Measurements from ENCODE around the gene ANXA11.
"Not testable (repeated sequence)": the region's sequence is repeated elsewhere in the genome, so short reads cannot be mapped to it uniquely, and the experiment has no call there.

Gene ANXA11

GRCh38 chr10:80149123-80149522 is 56.2 kb downstream of the ANXA11 start:
- no peak for TF ChIP-seq CTCF (IDR thresholded peaks at IDR 0.05; ENCODE audit: borderline replicate concordance, extremely low read depth, low read length, poor library complexity, severe bottlenecking)
- TF ChIP-seq EZH2 (IDR thresholded peaks at IDR 0.05; ENCODE audit: borderline replicate concordance, low read depth, low read length, severe bottlenecking) = no peak
- Histone ChIP-seq H3K27ac (ENCODE audit: low read length) (no peak overlapping the region), H3K9ac (ENCODE audit: low read depth, low read length) (no peak overlapping the region), H3K79me2 (ENCODE audit: insufficient read depth, low read length) (no peaks in the 10 kb centered on the region), H3K4me3 (ENCODE audit: low read depth in 1 of 2, low read length in 2 of 2) (no peak overlapping the region), H3K4me2 (ENCODE audit: insufficient read depth, low read length) (no peak overlapping the region), H4K20me1 (ENCODE audit: insufficient read depth, low read length) (peaks cover 3% of the 10 kb centered on the region), H3K4me1 (ENCODE audit: insufficient read depth, low read length) (peaks cover 3% of the 10 kb centered on the region; the same call in 1 of the 2 replicates), H3K27me3 (ENCODE audit: insufficient read depth, low read length, poor library complexity) (peaks cover 9% of the 10 kb centered on the region), H3K9me3 (ENCODE audit: insufficient read depth, low read length, severe bottlenecking) (peaks cover 3% of the 10 kb centered on the region), H3K36me3 (ENCODE audit: insufficient read depth, low read length) (peaks cover 27% of the 10 kb centered on the region), H2AFZ (ENCODE audit: low read depth, low read length) (no peak overlapping the region)
- no peak for DNase-seq
- no peak for ATAC-seq (ENCODE audit: insufficient read depth, low read depth)

DNA sequence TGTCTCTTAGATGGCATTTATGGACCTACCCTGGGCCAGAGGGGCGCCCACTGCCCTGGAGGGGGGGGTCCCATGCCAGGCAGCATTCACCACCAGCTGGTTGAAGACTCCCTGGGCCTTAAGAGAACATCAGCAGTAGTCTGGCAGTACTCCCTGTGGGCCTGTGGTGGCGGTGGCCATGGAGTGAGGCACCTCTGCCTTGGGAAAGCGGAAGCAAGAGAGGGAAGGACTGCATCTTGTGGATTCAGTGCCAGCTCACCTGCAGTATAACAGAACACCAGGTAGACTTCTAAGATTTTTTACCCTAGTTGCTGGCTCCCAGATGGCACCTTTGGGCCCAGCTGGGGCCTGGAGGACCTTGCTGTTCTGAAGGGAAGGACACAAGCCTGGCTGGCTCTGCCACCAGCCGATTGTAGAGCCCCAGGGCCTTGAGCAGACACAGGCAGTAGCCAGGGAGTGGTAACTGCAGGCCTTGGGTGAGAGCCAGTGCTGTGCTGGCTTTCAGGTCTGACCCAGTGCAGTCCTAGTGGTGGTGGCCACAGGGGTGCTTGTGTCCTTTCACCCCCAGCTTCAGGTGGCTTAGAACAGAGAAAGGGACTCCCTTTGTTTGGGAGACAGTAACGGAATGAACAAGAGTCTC is 57.1 kb downstream of the ANXA11 start:
- ATAC-seq (ENCODE audit: insufficient read depth, low read depth) (no peak), DNase-seq (no peak)
- Histone ChIP-seq H4K20me1 (ENCODE audit: insufficient read depth, low read length) (peaks cover 7% of the 10 kb centered on the region), H3K4me1 (ENCODE audit: insufficient read depth, low read length) (peaks cover 3% of the 10 kb centered on the region; the same call in 1 of the 2 replicates), H3K9me3 (ENCODE audit: insufficient read depth, low read length, severe bottlenecking) (peaks cover 3% of the 10 kb centered on the region), H3K4me3 (ENCODE audit: low read depth in 1 of 2, low read length in 2 of 2) (no peak overlapping the region), H2AFZ (ENCODE audit: low read depth, low read length) (no peak overlapping the region), H3K9ac (ENCODE audit: low read depth, low read length) (no peak overlapping the region), H3K27me3 (ENCODE audit: insufficient read depth, low read length, poor library complexity) (peaks cover 13% of the 10 kb centered on the region), H3K79me2 (ENCODE audit: insufficient read depth, low read length) (no peaks in the 10 kb centered on the region), H3K27ac (ENCODE audit: low read length) (no peak overlapping the region), H3K36me3 (ENCODE audit: insufficient read depth, low read length) (peaks cover 23% of the 10 kb centered on the region), H3K4me2 (ENCODE audit: insufficient read depth, low read length) (no peak overlapping the region)
- TF ChIP-seq EZH2 (IDR thresholded peaks at IDR 0.05; ENCODE audit: borderline replicate concordance, low read depth, low read length, severe bottlenecking) (no peak), CTCF (IDR thresholded peaks at IDR 0.05; ENCODE audit: borderline replicate concordance, extremely low read depth, low read length, poor library complexity, severe bottlenecking) (no peak)

GRCh38 chr10:80146918-80147317 is 58.4 kb downstream of the ANXA11 start:
- no peaks in the 10 kb centered on the region for H3K79me2 ChIP-seq (ENCODE audit: insufficient read depth, low read length)
- H3K9me3 ChIP-seq (ENCODE audit: insufficient read depth, low read length, severe bottlenecking) = peaks cover 3% of the 10 kb centered on the region
- DNase-seq (no peak), ATAC-seq (ENCODE audit: insufficient read depth, low read depth) (no peak)
- H3K36me3 ChIP-seq (ENCODE audit: insufficient read depth, low read length) = peaks cover 12% of the 10 kb centered on the region; the same call in 1 of the 2 replicates
- H3K4me2 ChIP-seq (ENCODE audit: insufficient read depth, low read length) = no peak overlapping the region
- no peak overlapping the region for H3K27ac ChIP-seq (ENCODE audit: low read length)
- H3K4me3 ChIP-seq (ENCODE audit: low read depth in 1 of 2, low read length in 2 of 2) = no peak overlapping the region
- H3K27me3 ChIP-seq (ENCODE audit: insufficient read depth, low read length, poor library complexity) = peaks cover 13% of the 10 kb centered on the region
- no peak overlapping the region for H3K9ac ChIP-seq (ENCODE audit: low read depth, low read length)
- peaks cover 7% of the 10 kb centered on the region for H4K20me1 ChIP-seq (ENCODE audit: insufficient read depth, low read length)
- no peak overlapping the region for H2AFZ ChIP-seq (ENCODE audit: low read depth, low read length)
- peaks cover 3% of the 10 kb centered on the region; the same call in 1 of the 2 replicates for H3K4me1 ChIP-seq (ENCODE audit: insufficient read depth, low read length)
- TF ChIP-seq EZH2 (IDR thresholded peaks at IDR 0.05; ENCODE audit: borderline replicate concordance, low read depth, low read length, severe bottlenecking) = no peak
- no peak for TF ChIP-seq CTCF (IDR thresholded peaks at IDR 0.05; ENCODE audit: borderline replicate concordance, extremely low read depth, low read length, poor library complexity, severe bottlenecking)

DNA sequence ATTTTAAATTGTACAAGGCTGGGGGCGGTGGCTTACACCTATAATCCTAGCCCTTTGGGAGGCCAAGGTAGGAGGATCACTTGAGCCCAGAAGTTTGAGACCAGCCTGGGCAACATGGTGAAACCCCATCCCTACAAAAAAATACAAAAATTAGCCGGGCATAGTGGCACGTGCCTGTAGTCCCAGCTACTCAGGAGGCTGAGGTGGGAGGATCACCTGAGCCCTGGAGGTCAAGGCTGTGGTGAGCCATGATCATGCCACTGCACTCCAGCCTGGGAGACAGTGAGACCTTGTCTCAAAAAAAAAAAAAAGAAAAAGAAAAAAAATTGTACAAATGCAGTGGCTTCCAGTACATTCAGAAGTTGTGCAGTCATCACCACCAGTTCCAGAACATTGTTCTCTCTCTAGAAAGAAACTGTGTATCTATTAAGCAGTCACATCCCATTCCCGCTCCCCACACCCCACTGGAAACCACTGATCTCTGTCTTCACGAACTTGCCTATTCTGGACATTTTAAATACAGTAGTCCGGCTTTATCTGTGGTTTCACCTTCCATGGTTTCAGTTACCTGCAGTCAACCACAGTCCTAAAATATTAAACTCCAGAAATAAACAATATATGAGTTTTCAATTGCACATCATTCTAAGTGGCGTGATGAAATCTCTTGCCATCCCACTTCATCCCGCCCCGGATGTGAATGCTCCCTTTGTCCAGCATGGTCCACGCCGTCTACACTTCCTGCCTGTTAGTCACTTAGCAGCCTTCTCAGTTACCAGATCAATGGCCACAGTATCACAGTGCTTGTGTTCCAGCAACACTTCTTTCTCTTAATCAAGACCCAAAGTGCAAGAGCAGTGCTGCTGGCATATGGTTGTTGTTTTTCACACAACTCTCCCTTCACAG is 59.7 kb downstream of the ANXA11 start:
- not testable (repeated sequence) for H3K9ac ChIP-seq (ENCODE audit: low read depth, low read length); DNase-seq; H3K4me2 ChIP-seq (ENCODE audit: insufficient read depth, low read length); H2AFZ ChIP-seq (ENCODE audit: low read depth, low read length); ATAC-seq (ENCODE audit: insufficient read depth, low read depth); H3K79me2 ChIP-seq (ENCODE audit: insufficient read depth, low read length); H3K27ac ChIP-seq (ENCODE audit: low read length); H3K4me1 ChIP-seq (ENCODE audit: insufficient read depth, low read length); H3K4me3 ChIP-seq (ENCODE audit: low read depth in 1 of 2, low read length in 2 of 2); H3K9me3 ChIP-seq (ENCODE audit: insufficient read depth, low read length, severe bottlenecking); H4K20me1 ChIP-seq (ENCODE audit: insufficient read depth, low read length); H3K36me3 ChIP-seq (ENCODE audit: insufficient read depth, low read length)
- H3K27me3 ChIP-seq (ENCODE audit: insufficient read depth, low read length, poor library complexity) = peaks cover 13% of the 10 kb centered on the region

Measured in DND-41 (cell line).